GM12873 (cell line): ENCODE data around the gene METTL8.

ENCODE experiments used
- TF ChIP-seq, protein P1 (sequence below): IDR thresholded peaks from 2 replicates; pipeline ENCODE4 v1.5.1; 2012; ENCODE audit warnings: low read depth, mild to moderate bottlenecking, moderate library complexity, low read length, control low read depth; ENCODE audit not compliant: insufficient read depth; ENCODE audit errors: missing control alignments

The METTL8 gene

DNA sequence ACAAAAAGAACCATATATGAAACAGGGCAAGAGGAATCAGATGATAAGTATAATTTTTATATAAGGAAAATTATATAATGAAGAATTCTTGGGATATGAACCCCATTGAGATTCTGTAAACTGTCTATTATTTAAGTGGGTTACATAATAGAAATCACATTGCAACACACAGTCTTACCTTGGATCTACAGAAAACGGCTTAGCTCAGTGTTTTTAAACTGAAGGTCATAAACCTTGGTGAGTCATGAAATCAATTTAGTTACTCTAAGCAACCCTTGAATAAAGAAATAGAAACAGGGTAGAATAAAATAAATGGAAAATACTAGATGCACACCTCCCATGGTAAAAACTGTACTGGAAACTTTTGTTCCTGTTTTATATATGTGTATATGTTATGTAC, 50.7 kb downstream of the METTL8 start:
- TF ChIP-seq, protein P1, sequence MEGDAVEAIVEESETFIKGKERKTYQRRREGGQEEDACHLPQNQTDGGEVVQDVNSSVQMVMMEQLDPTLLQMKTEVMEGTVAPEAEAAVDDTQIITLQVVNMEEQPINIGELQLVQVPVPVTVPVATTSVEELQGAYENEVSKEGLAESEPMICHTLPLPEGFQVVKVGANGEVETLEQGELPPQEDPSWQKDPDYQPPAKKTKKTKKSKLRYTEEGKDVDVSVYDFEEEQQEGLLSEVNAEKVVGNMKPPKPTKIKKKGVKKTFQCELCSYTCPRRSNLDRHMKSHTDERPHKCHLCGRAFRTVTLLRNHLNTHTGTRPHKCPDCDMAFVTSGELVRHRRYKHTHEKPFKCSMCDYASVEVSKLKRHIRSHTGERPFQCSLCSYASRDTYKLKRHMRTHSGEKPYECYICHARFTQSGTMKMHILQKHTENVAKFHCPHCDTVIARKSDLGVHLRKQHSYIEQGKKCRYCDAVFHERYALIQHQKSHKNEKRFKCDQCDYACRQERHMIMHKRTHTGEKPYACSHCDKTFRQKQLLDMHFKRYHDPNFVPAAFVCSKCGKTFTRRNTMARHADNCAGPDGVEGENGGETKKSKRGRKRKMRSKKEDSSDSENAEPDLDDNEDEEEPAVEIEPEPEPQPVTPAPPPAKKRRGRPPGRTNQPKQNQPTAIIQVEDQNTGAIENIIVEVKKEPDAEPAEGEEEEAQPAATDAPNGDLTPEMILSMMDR: no peak

DNA sequence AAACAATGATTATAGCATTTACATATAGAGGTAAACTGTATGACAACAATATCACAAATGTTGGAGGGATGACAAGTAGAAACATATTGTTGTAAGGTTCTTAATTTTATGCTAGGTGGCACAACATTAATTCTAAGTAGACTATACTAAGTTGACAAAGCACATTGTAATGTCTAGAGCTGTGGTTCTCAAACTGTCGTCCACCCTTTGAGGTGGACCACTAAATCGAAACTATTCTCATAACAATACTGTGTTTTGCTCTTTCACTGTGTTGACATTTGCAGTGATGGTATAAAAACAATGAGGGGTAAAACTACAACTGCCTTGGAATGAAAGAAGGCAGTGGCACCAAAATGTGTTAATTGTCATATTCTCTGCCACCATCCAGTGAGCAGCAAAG, 66.1 kb downstream of the METTL8 start:
- TF ChIP-seq, protein P1: no peak

DNA sequence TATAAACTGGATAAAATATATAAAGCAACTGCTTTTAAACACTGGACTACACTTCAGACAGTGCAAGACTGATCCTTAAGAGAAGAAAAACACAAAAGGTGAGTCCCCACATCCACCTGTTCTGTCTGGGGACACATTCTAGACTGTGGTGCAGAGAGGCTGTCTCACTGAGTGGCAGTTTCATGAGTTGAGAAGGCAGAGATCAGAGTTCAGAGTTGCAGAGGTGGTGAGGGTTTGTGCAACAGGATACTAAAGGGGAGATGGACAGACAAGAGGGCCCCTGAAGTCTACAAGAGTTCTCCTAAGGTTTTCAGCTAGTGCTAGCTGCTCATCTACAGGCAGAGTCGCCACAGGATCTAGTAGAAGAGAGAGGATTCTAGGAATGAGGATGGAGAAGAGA, 68.0 kb downstream of the METTL8 start:
- TF ChIP-seq, protein P1: no peak

DNA sequence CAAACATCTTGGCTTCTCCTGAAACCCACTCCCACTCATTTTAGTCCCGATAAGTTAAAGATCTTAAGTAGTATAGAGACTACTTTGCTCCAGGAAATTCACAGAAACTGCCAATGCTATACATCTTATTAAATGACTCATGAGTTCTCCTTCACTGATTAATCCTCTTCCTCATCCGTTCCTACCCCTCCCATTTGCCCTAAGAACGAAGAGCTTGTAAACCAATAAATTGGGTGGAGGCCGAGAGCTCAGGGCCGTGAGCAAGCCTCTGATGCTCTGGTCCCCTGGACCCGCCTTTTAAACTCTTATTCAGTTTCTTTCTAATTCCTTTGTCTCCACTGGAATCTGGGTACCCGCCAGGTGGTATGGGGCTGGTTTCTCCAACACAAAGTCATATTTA, 68.6 kb downstream of the METTL8 start:
- TF ChIP-seq, protein P1: no peak

DNA sequence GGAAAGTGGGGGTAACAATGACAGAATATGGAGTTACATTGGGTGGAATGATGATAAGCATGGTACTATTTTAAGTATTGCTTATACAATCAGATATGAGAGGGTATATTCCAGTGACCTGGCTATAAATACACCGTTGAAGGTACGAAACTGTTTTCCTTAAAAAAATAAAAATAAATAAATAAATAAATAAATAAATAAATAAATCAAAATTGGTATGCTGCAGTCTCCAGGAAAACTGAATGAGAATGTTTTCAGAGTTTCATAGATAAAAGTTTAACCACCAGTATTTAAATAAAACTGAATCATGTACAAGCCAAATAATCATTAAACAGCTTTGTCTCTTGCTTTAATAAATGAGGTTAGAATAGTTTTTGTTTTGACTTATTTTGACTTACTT, 71.4 kb downstream of the METTL8 start:
- TF ChIP-seq, protein P1: no peak

DNA sequence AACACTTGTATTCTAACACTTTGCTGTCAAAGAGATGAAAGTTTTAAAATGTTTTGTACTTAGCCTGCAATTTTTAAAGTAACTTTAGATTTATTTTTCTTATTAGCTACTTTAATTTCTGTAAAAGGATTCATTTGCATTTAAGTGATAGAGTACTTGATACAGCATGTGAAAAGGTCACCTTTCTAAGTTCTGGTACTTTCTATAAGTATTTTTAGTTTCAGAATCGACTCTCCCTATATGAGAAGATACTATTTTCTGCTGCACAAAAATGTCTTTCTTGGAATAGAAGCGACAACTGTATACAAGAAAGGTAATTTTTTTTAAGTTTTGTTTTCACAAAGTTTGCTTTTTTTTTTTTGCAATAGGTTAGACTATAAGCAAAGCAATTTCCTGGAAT, 72.9 kb downstream of the METTL8 start:
- TF ChIP-seq, protein P1: no peak

DNA sequence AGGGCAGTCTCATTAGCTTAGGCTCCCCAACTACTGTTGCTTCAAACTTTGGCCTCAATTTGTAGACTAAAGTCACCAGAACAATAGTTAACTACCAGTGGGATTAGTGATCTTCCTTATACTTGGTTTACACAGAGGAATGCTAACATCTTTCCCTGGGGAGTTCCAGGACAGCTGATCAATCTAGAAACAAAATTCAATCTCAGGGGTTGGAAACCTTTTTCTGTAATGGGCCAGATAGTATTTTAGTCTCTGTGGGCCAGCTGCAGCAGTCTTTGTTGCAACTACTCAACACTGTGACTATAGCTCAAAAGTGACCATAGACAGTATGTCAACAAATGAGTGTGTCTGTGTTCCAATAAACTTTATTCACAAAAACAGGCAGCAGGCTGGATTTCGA, 85.7 kb downstream of the METTL8 start:
- TF ChIP-seq, protein P1: no peak
